ENCODE measurements around the gene PRKN.

The PRKN gene

GRCh38 chr6:162613310-162613709, 114.3 kb downstream of the PRKN start:
- DNase-seq, result no peak

DNA sequence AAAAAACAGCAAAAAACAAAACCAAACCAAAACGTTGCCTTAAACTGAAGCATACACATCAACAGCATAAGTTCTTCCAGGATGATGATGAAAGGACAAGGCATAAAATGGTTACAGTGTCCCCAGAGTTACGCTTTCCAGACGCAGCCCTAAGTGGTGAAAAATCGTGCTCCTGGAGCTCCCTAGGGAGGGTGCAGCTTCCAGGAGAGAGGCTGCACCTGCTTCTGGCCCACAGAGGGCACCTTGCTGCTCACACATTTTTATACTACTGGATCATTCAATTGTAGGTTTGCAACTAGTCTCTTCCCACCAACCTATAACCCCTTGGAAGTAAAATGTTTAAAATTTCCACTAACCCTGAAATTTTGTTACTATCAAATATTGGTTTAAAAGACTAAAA, 115.0 kb downstream of the PRKN start:
- no peak for DNase-seq

- DNase-seq, result no peak
These were observed 117.2 kb downstream of the PRKN start for GRCh38 chr6:162610351-162610750.

- DNase-seq, result no peak
These were observed 121.7 kb downstream of the PRKN start for GRCh38 chr6:162605881-162606280.

DNA sequence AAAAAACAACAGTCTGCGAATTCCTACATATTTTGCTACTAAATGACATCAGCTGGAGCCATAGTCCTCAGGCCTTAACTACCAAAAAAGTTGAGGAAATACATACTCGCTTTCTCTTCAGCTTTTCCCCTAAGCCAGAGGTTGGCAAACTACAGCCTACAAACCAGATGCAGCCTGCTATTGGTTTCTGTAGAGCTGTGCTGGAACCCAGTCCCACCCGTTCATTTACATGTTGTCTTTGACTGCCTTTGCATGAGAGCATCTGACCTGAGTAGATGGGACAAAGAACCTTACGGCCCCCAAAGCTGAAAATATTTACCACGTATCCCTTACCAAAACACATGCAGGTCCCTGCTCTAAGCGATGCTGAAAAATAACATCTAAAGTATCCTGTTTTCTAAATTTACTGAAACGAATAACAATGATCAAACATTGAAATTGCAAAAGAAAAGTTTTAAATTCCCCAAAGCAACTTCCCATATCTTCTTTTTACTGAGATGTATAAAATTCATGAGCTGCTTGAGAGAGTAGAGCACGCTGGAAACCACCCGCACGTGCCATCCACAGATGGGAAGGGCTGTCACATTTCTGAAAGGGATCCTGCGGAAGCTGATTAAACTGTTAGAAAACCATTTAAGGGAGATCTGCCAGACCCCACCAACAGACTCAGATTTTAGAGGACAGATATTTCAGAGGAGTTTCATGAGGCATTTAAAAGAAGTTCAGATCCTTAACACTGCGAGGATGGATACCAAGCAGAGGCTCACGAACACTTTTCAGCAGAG, 124.1 kb downstream of the PRKN start:
- no peak for DNase-seq

DNA sequence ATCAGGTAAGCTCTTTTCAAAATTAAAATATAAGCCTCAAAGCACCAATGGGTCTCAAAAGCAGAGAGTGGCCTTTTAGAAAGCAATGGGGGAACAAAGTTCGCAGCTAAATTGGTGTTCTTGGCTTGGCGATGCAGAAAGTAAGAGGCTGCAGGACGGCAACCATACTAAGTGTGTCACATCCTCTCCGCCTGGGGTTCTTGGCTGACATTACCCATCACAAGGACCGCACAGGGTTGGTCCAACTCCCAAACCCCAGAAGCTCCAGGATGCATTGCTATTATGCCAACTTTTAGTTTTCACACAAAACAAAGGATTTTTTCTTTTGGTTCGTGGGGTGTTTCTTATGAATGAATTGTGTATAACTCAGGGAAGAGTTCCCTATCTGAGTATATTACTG, 124.8 kb downstream of the PRKN start:
- no peak for DNase-seq

DNA sequence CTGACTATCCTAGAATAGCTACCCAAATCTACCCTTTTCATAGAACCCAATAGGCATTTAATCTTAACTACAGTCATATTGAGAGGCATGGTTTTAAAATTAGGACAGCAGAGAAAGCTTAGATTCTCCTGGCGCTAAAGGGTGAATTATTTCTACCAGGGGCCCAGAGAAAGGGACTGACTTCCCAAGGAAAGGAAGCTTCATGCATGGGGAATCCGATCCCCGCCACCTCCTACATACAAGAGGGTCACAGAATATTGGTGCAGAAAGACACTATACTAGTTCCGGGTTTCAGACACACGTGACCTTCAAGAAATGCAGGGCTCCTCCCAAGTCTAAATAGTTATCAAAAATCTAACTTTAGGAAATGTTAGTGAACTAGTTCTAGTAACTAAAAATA, 130.9 kb downstream of the PRKN start:
- DNase-seq, result no peak

GRCh38 chr6:162591517-162591916, 136.0 kb downstream of the PRKN start:
- DNase-seq, result no peak

- DNase-seq, result no peak
These were observed 145.4 kb downstream of the PRKN start for GRCh38 chr6:162581988-162582780.

DNA sequence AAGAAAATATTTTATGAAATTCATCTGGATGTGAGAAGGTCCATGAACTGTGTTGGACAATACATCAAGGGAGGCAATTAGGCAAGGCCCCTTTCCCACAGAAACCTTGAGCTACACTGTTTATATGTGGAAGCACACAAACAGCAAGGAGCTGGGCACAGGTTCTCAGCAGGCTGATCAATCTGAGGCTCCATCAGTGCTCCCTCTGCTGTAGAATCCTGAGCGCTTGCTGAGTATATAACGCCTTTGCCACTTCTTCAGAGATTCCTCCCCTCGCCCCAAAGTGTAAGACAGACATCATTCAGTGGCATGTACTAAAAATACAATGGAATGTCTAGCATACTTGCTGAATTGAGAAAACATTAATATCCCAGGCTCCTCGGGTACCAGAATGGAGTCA, 146.9 kb downstream of the PRKN start:
- no peak for DNase-seq

DNA sequence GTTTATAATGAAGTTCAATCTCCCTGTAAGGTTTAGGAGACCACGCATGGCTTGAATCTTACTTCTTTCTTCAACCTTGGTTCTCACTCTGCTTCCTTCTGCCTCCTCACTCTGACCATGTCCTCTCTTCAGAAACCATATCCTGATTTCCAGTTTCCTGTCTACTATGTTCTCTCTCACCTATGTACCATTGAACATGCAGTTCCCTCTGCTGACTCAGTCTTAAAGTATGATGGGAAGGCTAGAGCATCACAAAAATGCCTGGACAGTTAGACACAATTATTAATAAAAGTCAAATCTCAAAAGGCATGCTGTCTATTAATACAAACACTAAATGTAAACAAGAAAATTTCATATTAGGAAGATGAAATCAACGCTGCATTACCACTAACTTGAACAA, 151.6 kb downstream of the PRKN start:
- DNase-seq, result no peak

GRCh38 chr6:162572240-162572639, 155.3 kb downstream of the PRKN start:
- no peak for DNase-seq

DNA sequence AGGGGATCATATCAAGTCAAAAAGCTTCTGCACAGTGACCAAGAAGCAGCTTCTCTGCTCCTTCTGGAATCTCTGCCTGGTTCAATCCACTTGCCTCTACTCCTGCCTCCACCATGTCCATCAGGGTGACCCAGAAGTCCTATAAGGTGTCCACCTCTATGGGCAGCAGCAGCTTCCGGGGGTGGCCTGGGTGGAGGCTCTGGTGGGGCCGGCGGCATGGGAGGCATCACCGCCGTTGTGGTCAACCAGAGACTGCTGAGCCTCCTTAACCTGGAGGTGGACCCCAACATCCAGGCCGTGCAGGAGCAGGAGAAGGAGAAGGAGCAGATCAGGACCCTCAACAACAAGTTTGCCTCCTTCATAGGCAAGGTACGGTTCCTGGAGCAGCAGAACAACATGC, 159.3 kb downstream of the PRKN start:
- DNase-seq, result no peak

DNA sequence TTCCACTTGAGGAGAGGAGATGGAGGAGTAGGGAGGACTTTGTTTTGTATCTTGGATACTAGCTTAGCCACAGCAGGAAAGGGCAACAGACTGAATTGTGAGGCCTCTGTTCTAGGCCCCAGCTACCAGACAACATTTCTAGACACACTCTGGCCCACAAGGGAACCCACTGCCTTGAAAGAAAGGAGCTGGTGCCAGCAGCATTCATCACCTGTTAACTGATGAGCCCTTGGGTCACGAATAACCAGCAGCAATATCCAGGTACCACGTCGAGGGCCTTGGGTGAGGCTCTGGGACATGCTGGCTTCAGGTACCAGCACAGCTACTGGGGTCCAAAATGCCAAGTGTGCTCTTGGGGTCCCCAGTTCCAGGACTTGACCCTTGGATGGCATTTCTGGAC, 165.5 kb downstream of the PRKN start:
- DNase-seq, result no peak

- no peak for DNase-seq
These were observed 166.7 kb downstream of the PRKN start for GRCh38 chr6:162560891-162561290.

- no peak for DNase-seq
These were observed 173.0 kb downstream of the PRKN start for GRCh38 chr6:162554531-162554930.

DNA sequence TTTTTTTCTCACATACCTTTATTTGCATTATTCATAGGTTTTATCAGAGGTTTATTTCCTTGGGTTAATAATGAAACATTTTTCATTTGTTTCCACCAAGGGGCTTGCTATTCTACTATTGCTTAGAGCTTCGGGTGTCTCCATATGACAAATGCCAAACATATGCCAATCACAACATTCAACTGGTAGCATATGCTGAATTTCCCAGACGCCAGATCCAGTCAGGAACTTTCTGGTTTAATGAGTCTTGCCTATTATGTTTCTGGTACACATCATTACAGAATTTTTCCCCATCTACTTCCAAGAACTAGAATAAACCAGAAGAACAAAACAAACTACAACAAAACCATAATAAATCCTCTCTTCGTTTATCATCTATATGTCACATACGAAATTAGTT, 180.7 kb downstream of the PRKN start:
- DNase-seq, result no peak

DNA sequence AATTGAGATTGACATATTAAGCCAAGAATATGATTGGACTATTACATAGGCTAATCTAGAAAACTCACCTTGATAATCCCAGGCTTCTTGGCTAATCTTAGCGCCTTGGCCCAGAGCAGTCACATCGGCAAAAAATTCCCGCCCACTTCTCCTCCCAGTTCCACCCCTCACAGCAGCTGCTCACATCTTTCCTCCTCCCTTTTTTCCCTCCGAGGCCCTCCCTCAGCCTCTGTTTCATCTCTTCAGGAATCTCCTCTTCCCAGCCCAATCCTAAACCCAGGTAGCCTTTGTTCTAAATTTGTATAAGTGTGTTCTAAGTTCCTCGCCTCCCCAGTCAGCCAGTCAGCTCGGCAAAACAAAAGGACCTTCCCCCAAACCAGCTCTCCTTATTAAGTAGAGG, 184.3 kb downstream of the PRKN start:
- DNase-seq, result no peak

DNA sequence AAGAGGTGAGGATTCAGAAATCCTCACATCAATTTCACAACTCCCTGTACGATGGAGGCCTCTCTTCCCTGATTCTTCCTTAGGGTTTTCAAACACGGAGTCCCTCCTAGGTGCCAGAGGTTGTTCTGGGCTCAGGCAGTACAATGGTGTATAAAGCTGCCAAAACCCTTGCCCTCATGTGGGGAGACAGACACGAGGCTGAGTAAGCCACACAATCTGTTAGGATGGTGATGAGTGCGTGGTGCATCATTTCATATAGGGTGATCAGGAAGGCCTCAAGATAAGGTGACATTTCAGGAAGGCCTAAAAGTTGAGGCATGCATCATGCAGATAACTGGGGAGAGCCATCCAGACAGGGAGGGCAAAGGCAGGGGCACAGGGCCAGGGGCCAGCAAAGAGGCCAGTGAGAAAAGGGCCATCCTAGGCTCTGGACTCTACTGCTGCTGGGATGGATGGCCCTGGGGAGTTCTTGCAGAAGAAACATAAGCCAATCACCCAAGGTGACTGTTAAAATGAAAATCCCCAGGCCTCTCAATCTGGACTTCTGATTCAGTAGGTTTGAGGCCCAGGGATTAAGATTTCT, 186.5 kb downstream of the PRKN start:
- DNase-seq, result no peak

DNA sequence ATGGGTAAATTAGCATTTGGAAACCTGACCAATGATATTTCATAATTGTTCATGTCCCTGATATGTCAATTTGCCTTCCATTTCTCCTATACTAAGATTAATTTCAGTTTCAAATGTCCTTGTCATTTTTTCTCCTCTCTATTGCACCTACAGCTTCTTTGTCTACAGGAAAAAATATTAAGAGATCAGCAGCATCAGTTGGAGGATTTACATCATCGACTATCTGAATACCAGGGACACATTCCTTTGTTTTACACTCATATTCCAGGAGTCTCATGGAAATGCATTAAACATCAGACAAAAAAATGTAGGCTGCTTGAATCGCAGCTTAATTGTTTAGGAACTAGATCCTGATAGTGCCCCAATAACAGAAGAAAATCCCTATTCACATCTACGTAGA, 188.2 kb downstream of the PRKN start:
- DNase-seq, result no peak

DNA sequence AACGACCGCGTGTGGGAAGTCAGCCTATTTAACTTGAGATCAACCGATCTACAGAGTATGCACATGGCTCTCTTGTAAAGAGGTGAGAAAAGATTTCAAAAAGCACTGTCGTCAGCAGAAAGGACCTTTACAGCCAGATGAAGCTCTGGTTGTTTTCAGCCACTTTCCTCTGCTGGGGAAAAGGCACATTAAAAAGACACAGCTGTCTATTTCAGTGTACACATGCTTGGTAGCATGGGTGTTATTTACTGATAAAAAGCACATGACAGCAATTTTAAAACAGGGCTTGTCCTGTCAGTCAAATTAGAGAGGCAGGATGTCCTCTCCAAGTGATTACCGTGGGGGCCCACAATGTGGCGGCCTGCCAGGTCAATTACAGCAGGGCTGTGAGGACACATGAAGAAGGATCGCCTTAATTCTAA, 188.9 kb downstream of the PRKN start:
- DNase-seq, result peak; percentile 51

GRCh38 chr6:162533009-162533400, 194.6 kb downstream of the PRKN start:
- no peak for DNase-seq

DNA sequence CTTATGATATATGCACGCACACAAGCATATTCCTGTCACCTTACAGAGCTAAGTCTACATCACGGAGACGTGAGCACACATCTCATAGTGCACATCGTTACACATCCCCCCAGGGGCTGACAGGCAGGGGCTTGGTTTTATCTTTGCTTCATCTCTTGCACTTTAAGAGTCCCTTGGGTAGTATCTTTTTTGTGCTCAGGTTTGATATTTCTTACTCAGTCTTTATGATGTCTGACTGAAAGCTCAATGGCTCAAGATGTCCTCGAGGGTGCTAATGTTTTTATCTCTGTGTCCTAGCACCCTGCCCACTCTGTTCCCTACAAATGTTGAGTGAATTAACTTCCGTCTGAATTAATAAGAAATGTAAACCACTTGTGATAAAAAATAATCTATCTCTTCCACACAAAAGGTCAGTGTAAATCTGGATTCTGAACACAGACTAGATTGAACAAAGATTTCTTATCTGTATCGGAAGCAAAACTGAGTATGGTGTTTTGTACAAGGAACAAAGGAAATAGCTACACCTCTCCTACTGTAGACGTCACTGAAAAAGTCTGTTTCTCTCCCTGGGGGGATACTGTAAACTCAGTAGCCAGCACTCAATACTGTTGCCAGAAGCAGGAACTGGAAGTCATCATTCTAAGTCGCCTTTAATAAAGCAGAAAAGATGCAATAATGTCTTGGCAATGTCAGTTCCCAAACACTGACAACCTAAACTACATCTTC, 195.1 kb downstream of the PRKN start:
- DNase-seq, result no peak

Data from femur (tissue), 1 donor.